Activated CD4-positive, alpha-beta T cell treated with anti-CD3 and anti-CD28 coated beads, Interleukin-10, Interleukin-2, amounts not matched to agents 100 ng/mL and 50 ng/mL, durations not matched to agents 16 hours and 8 hours (primary cell): ENCODE measurements around the gene LRRC8E.
"Not testable (repeated sequence)": the region's sequence is repeated elsewhere in the genome, so short reads cannot be mapped to it uniquely, and the experiment has no call there.

ENCODE experiments used
- DNase-seq: peaks from one replicate; pipeline ENCODE4 v3.0.0-alpha.2; 2020

The LRRC8E gene

DNA sequence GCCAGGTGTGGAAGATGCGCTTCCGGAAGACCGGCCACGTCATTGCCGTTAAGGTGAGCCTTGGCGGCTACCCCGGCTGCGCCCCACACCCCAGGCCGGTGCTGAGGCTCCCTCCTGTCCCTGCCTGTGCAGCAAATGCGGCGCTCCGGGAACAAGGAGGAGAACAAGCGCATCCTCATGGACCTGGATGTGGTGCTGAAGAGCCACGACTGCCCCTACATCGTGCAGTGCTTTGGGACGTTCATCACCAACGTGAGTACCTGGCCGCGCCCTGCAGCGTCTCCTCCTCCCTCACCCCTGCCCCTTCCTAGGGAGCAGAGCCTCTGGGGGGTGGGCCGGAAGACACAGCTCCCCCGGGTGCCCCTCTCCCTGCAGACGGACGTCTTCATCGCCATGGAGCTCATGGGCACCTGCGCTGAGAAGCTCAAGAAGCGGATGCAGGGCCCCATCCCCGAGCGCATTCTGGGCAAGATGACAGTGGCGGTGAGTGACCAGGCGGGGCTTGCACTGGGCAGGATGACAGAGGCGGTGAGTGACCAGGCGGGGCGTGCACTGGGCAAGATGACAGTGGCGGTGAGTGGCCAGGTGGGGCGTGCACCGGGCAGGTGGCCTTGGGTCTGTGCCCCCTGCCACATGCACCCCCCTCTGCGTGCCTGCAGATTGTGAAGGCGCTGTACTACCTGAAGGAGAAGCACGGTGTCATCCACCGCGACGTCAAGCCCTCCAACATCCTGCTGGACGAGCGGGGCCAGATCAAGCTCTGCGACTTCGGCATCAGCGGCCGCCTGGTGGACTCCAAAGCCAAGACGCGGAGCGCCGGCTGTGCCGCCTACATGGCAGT is 22.2 kb downstream of the LRRC8E start:
- DNase-seq, result no peak

GRCh38 chr19:7911508-7912143 is 23.3 kb downstream of the LRRC8E start:
- no peak for DNase-seq

GRCh38 chr19:7912144-7912696 is 23.9 kb downstream of the LRRC8E start:
- no peak for DNase-seq

DNA sequence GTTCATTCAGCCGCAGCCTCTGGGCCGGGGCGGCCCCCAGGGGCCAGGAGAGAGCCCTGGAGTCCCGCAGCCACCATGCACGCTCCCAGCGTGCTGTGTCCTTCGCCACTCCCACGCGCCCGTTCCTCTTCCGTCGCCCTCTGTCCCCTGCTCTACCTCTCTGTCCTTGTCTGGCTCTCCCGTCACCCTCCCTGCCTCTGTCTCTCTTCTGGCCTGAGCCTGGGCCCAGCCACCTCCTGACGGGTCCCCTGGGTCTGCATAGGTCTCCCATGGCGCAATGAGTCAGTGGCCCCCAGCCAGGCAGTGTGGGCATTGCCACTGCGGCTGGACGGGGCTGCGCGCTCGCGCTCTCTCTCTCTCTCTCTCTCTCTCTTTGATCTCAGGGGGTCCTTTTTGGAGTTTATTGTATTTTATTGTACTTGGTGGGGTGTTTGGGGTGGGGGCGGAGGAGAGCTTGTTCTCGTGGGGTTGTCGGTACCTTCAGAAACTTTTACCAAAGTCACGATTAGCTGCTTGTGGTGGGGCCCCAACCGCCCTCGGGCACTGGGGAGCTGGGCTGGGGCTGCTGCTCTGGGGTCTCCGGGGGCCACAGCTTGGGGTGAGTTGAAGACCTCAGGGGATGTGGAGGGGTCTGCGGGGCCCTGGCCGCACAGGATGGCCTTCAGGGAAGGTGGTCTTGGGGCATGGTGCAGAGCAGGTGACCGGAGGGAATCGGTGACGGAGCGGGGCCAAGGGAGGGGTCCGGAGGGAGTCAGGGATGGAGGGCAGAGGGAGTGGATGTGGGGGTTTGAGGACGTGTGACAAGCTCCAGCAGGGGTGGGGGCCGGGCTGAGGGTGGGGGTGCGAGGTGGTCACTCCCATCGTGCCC is 24.6 kb downstream of the LRRC8E start:
- no peak for DNase-seq

- no peak for DNase-seq
Measured at GRCh38 chr19:7913652-7914051, 25.3 kb downstream of the LRRC8E start.

DNA sequence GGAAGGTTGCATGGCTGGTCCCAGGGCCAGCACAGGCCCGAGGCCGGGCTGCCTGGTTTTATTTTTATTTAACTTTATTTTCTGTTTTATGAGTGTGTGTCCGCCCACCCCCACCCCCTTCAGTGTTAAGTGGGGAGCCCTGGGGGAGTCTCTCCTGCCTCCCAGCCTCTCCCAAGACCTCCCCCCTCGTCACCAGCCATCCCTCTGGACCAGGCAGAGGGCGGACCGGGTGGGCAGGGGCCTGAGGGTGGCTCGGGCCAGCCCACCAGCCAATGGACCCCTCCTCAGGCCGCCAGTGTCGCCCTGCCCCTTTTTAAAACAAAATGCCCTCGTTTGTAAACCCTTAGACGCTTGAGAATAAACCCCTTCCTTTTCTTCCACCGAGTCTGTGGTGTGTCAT is 25.8 kb downstream of the LRRC8E start:
- DNase-seq, result no peak

DNA sequence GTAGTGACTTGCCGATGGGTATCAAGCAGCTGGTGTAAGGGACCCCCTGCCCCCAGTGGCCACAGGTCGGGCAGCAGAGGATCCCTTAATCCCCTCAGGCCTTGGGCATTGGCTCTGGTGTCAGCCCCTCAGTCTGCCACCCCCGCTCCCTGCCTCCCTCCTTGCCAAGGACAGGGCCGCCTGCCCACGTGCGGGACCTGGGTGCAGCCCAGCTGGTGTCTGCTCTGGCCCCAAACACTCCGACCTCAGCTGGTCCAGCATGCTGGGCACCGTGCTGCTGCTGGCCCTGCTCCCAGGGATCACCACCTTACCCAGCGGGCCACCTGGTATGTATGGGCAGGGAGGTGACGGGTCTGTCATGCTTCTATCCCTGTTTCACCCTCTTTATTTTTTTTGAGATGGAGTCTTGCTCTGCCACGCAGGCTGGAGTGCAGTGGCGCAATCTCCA is 26.3 kb downstream of the LRRC8E start, which contains the start of gene TGFBR3L:
TSS of gene TGFBR3L (plus strand) at position 233 of the 448 bp plus-strand sequence.
- DNase-seq, result no peak

DNA sequence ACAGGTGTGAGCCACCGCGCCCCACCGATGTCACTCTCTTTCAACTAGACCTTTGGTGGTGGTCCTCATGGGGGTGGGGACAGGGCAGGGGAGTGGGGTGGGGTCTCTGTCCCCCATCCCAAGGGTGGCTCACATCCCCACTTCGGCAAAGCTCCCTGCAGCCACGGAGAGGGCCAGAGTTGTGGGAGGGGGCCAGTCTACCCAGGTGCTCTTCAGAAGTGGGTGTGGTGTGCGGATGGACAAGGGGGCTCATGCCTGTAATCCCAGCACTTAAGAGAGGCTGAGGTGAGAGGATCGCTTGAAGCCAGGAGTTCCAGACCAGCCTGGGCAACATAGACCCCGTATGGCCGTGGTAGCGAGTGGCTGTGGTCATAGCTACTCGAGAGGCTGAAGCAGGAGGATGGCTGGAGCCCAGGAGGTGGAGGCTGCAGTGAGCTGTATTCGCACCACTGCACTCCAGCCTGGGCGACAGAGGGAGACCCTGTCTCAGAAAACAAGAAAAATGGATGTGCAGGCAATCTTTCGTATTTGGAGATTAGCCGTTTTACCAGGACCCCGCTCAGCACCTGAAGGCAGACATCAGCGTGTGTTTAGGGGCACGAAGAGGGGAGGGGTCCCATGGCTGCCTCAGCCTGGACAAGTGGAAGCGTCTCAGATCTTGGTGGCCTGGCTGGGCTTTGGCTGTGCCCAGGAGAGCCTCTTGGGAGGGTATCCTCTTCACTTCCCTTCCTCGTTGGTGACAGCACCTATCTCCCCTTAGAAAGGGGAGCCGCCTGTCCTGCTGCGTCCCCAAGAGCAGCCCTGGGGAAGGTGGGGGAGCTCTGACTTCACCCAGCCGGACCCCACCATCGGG is 27.2 kb downstream of the LRRC8E start:
- DNase-seq, result no peak

- peak; percentile 60 for DNase-seq
Measured at GRCh38 chr19:7916103-7916954, 28.0 kb downstream of the LRRC8E start.

- DNase-seq, result no peak
Measured at GRCh38 chr19:7916955-7917266, 28.6 kb downstream of the LRRC8E start.

DNA sequence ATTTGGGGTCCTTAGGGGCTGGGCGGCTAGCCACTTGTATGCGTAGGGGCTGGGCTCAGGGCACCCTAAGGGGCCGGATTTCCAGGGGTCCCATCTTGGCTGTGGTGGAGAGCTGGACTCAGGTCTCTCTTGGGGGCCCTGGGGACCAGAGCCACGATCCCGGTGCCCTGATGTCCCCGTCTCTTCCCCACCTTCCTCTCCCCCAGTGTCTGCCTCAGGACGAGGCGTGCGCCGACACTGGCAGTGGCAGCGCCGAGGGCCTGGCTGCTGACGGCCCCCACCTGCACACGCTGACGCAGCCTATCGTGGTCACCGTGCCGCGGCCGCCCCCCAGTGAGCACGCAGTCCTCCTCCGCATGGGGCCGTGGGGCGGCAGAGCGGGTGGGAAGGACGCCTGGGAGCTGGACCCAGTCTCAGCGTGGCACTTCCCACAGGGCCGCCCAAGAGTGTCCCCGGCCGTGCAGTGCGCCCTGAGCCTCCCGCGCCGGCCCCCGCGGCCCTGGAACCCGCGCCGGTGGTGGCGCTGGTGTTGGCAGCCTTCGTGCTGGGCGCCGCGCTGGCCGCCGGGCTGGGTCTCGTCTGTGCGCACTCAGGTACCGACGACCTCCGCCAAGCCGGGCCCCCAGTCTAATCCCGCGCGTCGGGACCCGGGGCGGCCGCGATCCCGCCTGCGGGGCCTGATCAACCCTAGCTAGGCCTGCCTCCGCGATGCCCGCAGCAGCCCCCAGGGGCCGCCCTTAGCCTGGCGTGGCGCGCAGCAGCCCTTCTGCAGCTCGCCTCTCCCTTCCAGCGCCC is 29.2 kb downstream of the LRRC8E start:
- peak; percentile 69 for DNase-seq

DNA sequence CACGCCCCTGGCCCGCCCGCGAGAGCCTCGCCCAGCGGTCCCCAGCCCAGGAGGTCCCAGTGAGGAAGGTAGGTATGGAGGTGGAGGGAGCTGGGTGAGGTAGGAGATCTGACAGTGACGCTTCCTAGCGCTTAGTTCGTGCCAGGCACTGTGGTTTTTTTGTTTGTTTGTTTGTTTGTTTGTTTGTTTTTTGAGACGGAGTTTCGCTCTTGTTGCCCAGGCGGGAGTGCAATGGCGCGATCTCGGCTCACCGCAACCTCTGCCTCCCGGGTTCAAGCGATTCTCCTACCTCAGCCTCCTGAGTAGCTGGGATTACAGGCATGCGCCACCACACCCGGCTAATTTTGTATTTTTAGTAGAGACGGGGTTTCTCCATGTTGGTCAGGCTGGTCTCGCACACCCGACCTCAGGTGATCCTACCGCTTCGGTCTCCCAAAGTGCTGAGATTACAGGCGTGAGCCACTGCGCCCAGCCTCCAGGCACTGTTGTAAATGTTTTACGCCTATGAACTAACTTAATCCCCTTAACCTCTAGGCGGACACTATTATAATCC is 29.8 kb downstream of the LRRC8E start:
- DNase-seq, result not testable (repeated sequence)

- no peak for DNase-seq
Measured at GRCh38 chr19:7918615-7919421, 30.5 kb downstream of the LRRC8E start.

GRCh38 chr19:7919610-7920518 is 31.6 kb downstream of the LRRC8E start, which contains the start of gene SNAPC2:
Gene SNAPC2, plus strand, starts transcription at chr19:7920338. Its CDS starts 29 bp downstream, at chr19:7920367.
- peak; percentile 97 for DNase-seq

DNA sequence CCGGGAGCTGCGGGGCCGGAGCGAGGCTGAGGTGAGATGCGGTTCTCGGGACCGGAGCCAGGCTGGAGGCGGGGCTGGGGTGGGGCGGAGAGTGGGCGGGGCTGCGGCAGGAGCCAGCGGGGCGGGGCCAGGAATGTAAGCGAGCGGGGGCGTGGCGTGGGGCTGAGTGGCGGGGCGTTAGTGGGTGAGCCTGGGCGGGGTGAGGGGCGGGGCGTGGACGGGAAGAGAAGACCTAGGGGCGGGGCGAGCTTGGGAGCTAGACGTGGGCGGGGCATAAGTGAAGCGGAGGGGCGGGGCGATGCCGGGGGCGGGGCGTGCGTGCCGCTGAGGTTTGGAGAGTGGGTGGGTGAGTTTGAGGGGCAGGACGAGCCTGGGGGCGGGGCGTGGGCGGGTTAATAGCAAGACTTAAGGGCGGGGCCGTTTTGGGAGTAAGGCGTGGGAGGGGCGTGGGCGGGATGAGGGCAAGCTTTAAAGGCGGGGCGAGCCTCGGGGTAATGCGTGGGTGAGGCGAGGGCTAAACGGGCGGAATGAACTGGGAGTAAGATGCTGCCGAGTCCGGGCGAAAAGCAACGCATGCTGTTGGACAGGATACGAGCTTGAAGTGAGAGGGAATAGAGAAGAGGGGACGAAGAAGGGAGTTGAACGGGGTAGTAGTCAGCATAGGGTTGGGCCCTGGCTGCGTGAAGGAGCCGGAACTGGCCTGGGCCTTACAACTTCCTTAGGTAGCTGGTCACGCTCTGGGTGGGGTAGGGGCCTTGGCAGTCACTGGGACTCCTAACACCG is 32.4 kb downstream of the LRRC8E start:
- DNase-seq, result peak; percentile 98

DNA sequence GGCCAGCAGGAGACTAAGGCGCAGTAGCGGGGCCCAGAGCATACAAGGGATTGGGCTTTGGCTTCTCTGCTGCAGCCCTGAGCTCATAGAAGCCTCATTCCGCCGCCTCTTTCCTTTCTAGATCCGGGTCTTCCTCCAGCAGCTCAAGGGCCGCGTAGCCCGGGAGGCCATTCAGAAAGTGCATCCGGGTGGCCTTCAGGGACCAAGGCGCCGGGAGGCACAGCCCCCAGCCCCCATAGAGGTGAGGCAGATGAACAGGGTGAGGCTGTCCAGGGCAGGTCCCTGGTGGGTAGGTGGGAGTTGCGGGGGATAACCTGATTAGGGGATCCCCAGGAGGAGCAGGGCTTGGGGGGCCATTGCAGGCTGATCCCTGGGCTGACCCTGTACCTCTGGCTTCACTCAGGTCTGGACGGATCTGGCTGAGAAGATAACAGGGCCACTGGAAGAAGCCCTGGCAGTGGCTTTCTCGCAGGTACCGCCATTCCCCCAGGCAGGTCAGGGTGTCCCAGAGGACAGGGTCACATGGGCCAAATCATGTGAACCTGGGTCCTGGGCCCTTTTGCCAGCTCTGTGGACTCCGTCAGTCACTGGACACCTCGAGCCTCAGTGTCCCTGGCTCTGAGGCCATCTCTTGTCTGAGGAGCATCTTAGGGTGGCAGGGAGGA is 33.1 kb downstream of the LRRC8E start:
- no peak for DNase-seq
